HL-60 (cell line): ENCODE data around the gene WBP1.

Experiments
- CTCF ChIP-seq: IDR thresholded peaks from one replicate; pipeline ENCODE4 v1.5.1; 2011; ENCODE audit warnings: low read length, control low read depth, inconsistent platforms; ENCODE audit not compliant: insufficient read depth
- POLR2AphosphoS5 ChIP-seq: IDR thresholded peaks from 2 replicates; pipeline ENCODE4 v1.6.1; 2012; ENCODE audit warnings: low read depth

- no peak for TF ChIP-seq CTCF
- TF ChIP-seq POLR2AphosphoS5: no peak
Observed at GRCh38 chr2:74497777-74498499, 39.7 kb downstream of the WBP1 start.
